OCI-LY7 (cell line): ENCODE measurements around the gene KCNG4. TPM values are rescaled to one million over a fixed set of nuclear protein-coding genes. Genes with fewer than 3 reads are reported as not detected.

Experiments used
- BruUV-seq: library from RNA; stranded (reverse); fragments of 400-500 nt; replicated peaks from 2 replicates; lab custom pipeline; 2021; lab: Mats Ljungman, UMichigan
- CTCF ChIA-PET: fragments of 300-600 bp; sonication (Branson Sonifier 250); formaldehyde crosslinking; loops from one replicate; lab custom pipeline; 2022; ENCODE audit warnings: antibody characterized with exemption; ENCODE audit not compliant: unreplicated experiment; lab: Charles Lee
- POLR2A ChIA-PET: fragments of 300-600 bp; sonication (Branson Sonifier 250); formaldehyde crosslinking; loops from one replicate; lab custom pipeline; 2022; ENCODE audit warnings: antibody characterized with exemption; lab: Charles Lee
- DNase-seq: peaks from one replicate; pipeline ENCODE4 v3.0.0-alpha.2; 2015; ENCODE audit warnings: low spot score
- H2AFZ ChIP-seq: fragments of 200-600 bp; sonication (generic), shearing (Covaris generic); 2 replicates; pipeline ENCODE4 v1.6.1; 2014; ENCODE audit warnings: mild to moderate bottlenecking, antibody characterized with exemption, low read length, moderate library complexity
- H3K27ac ChIP-seq: fragments of 200-600 bp; sonication (generic); 2 replicates; pipeline ENCODE4 v1.5.1; 2014; ENCODE audit warnings: mixed run types, low read depth, mild to moderate bottlenecking, moderate library complexity, low read length, inconsistent platforms; ENCODE audit not compliant: poor library complexity, severe bottlenecking
- H3K36me3 ChIP-seq: fragments of 200-600 bp; sonication (generic); 2 replicates; pipeline ENCODE4 v1.6.1; 2014; ENCODE audit warnings: mild to moderate bottlenecking, antibody characterized with exemption, low read length, moderate library complexity, mixed read lengths; ENCODE audit not compliant: insufficient read depth
- H3K4me1 ChIP-seq: fragments of 200-600 bp; sonication (generic); 2 replicates; pipeline ENCODE4 v1.5.1; 2014; ENCODE audit warnings: mild to moderate bottlenecking, low read length; ENCODE audit not compliant: insufficient read depth, poor library complexity, severe bottlenecking
- H3K4me2 ChIP-seq: fragments of 200-600 bp; sonication (generic); 2 replicates; pipeline ENCODE4 v1.6.1; 2014; ENCODE audit warnings: mild to moderate bottlenecking, low read length
- H3K4me3 ChIP-seq: fragments of 200-600 bp; sonication (generic); 2 replicates; pipeline ENCODE4 v1.5.1; 2014; ENCODE audit warnings: mild to moderate bottlenecking, low read depth, low read length; ENCODE audit not compliant: poor library complexity, severe bottlenecking
- H3K79me2 ChIP-seq: fragments of 200-600 bp; sonication (generic); 2 replicates; pipeline ENCODE4 v1.6.1; 2016; ENCODE audit warnings: low read depth, mild to moderate bottlenecking, low read length, moderate library complexity, mixed read lengths; ENCODE audit not compliant: insufficient read depth
- H3K9me2 ChIP-seq: fragments of 200-600 bp; sonication (generic); 2 replicates; pipeline ENCODE4 v1.6.1; 2016; ENCODE audit warnings: mild to moderate bottlenecking, low read length, mixed read lengths; ENCODE audit not compliant: insufficient read depth
- H3K9me3 ChIP-seq: fragments of 200-600 bp; sonication (generic); 2 replicates; pipeline ENCODE4 v1.6.1; 2014; ENCODE audit warnings: mild to moderate bottlenecking, mixed run types, low read length, mixed read lengths
- H4K20me1 ChIP-seq: fragments of 200-600 bp; sonication (generic); 2 replicates; pipeline ENCODE4 v1.6.1; 2014; ENCODE audit warnings: mild to moderate bottlenecking, antibody characterized with exemption, low read length, moderate library complexity, mixed read lengths; ENCODE audit not compliant: insufficient read depth
- CTCF ChIP-seq: fragments of 200-600 bp; sonication (generic); conservative IDR thresholded peaks from 2 replicates; pipeline ENCODE4 v1.5.1; 2014; ENCODE audit warnings: mild to moderate bottlenecking, antibody characterized with exemption, low read length, moderate library complexity, mixed read lengths
- EZH2phosphoT487 ChIP-seq: fragments of 200-600 bp; sonication (generic); IDR thresholded peaks from 2 replicates; pipeline ENCODE4 v1.6.1; 2018; ENCODE audit warnings: low read depth, borderline replicate concordance, mild to moderate bottlenecking, mixed run types, antibody characterized with exemption, low read length, moderate library complexity, mixed read lengths
- intact Hi-C: fragments of 100-400 bp; cut with micrococcal nuclease; formaldehyde crosslinking; loops from one replicate; pipeline ENCODE4 v1.10.0; 2022; ENCODE audit not compliant: unreplicated experiment
- total RNA-seq, 2 experiments: library from RNA; depleted of rRNA in 1 of 2; stranded (reverse); fragments of >200 nt in 1 of 2; shearing (Covaris generic) in 1 of 2; gene quantifications; 2 replicates each; pipeline ENCODE4 v1.2.3, GENCODE V29; 2014 to 2022

KCNG4 gene
- total RNA-seq, 2 experiments from 2014 or later, result not detected

- no TSS peak for BruUV-seq
- CTCF ChIA-PET, result no interaction called here
- no peak for TF ChIP-seq CTCF
- no peak for TF ChIP-seq EZH2phosphoT487
- Histone ChIP-seq H3K36me3 (peaks cover 60% of the 10 kb centered on the region), H3K9me2 (no peaks in the 10 kb centered on the region), H3K9me3 (no peaks in the 10 kb centered on the region), H4K20me1 (no peaks in the 10 kb centered on the region; the same call in 1 of the 2 replicates), H3K4me3 (no peak overlapping the region), H3K79me2 (peaks cover 17% of the 10 kb centered on the region; the same call in 1 of the 2 replicates), H3K4me2 (no peak overlapping the region), H3K27ac (no peak overlapping the region), H2AFZ (no peak overlapping the region), H3K4me1 (peaks cover 9% of the 10 kb centered on the region)
- DNase-seq, result no peak
- intact Hi-C loops, result no loop called here
- POLR2A ChIA-PET, result interaction anchor here (0.6 kb wide), 1 partner anchor 59 kb away, joined by 3 read pairs; no protein-coding TSS in a partner anchor
Measured at GRCh38 chr16:84181144-84181915, 58.5 kb downstream of the KCNG4 start.

- CTCF ChIA-PET, result no interaction called here
- H3K36me3 ChIP-seq, result peaks cover 60% of the 10 kb centered on the region
- BruUV-seq, result no TSS peak
Measured at GRCh38 chr16:84180519-84181140, 59.2 kb downstream of the KCNG4 start.

More at GRCh38 chr16:84180519-84181140, 59.2 kb downstream of the KCNG4 start:
- Histone ChIP-seq H3K9me3 (no peaks in the 10 kb centered on the region), H3K27ac (no peak overlapping the region), H3K4me3 (no peak overlapping the region), H3K79me2 (peaks cover 10% of the 10 kb centered on the region; the same call in 1 of the 2 replicates), H3K4me1 (peaks cover 3% of the 10 kb centered on the region), H2AFZ (no peak overlapping the region), H4K20me1 (no peaks in the 10 kb centered on the region; the same call in 1 of the 2 replicates), H3K9me2 (no peaks in the 10 kb centered on the region), H3K4me2 (no peak overlapping the region)
- intact Hi-C loops, result no loop called here
- TF ChIP-seq EZH2phosphoT487 (no peak), CTCF (no peak)
- POLR2A ChIA-PET, result no interaction called here
- no peak for DNase-seq
